Measurements from ENCODE around the gene SLC1A2.

DNA sequence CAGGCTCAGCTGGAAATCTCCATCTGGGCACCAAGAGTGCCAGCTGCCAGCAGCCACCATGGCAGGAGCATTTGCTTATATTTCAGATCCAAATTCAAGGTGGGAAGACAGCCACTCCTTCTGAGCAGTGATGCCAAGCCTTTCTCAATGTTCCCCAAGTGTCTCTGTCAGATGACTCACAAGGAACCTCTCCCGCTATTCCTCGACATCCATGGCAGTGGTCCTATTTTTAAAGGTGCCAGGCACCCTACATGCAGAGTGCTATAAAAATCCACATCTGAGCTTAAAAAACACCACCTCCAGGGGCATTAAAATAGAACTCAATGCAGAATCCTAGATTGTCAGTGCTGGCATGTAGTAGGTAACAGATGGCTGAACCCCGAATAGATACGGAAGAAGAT lies 112.1 kb downstream of the SLC1A2 start:
- TF ChIP-seq, protein P1, sequence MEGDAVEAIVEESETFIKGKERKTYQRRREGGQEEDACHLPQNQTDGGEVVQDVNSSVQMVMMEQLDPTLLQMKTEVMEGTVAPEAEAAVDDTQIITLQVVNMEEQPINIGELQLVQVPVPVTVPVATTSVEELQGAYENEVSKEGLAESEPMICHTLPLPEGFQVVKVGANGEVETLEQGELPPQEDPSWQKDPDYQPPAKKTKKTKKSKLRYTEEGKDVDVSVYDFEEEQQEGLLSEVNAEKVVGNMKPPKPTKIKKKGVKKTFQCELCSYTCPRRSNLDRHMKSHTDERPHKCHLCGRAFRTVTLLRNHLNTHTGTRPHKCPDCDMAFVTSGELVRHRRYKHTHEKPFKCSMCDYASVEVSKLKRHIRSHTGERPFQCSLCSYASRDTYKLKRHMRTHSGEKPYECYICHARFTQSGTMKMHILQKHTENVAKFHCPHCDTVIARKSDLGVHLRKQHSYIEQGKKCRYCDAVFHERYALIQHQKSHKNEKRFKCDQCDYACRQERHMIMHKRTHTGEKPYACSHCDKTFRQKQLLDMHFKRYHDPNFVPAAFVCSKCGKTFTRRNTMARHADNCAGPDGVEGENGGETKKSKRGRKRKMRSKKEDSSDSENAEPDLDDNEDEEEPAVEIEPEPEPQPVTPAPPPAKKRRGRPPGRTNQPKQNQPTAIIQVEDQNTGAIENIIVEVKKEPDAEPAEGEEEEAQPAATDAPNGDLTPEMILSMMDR (conservative IDR thresholded peaks at IDR 0.05 in 1 of 2, IDR thresholded peaks at IDR 0.05 in 1 of 2; ENCODE audit: low read depth in 1 of 2, low read length in 2 of 2) = no peak
- no peak for TF ChIP-seq EZH2 (IDR thresholded peaks at IDR 0.05; ENCODE audit: low read length, missing control alignments)
